PC-9 (cell line): Measurements from ENCODE around the gene KBTBD12. TPM values are rescaled to one million over a fixed set of nuclear protein-coding genes. Genes with fewer than 3 reads are reported as not detected.

Experiments
- BruUV-seq: library from RNA; stranded (reverse); fragments of 400-500 nt; replicated peaks from 2 replicates; lab custom pipeline; 2021; lab: Mats Ljungman, UMichigan
- CTCF ChIA-PET: fragments of 300-600 bp; sonication (Branson Sonifier 250); formaldehyde crosslinking; loops from one replicate; lab custom pipeline; 2022; ENCODE audit warnings: antibody characterized with exemption; lab: Charles Lee
- POLR2A ChIA-PET: fragments of 300-600 bp; sonication (Branson Sonifier 250); formaldehyde crosslinking; loops from one replicate; lab custom pipeline; 2022; ENCODE audit warnings: antibody characterized with exemption; ENCODE audit not compliant: unreplicated experiment; lab: Charles Lee
- DNase-seq, 2 experiments: peaks; one replicate each; pipeline versions ENCODE4 v3.0.0 to v3.0.0-alpha.2; 2015 to 2022; ENCODE audit warnings: mixed read lengths in 1 of 2
- H2AFZ ChIP-seq: fragments of 200-600 bp; sonication (generic); 2 replicates; pipeline ENCODE4 v1.8.1; 2017; ENCODE audit warnings: antibody characterized with exemption
- H3F3A ChIP-seq: fragments of 200-600 bp; sonication (generic); 2 replicates; pipeline ENCODE4 v1.8.1; 2017; ENCODE audit warnings: antibody characterized with exemption, mild to moderate bottlenecking, low read depth; ENCODE audit not compliant: insufficient read depth
- H3K27ac ChIP-seq: fragments of 200-600 bp; sonication (generic); 2 replicates; pipeline ENCODE4 v1.6.1; 2016; ENCODE audit warnings: mixed run types
- H3K27me3 ChIP-seq: fragments of 200-600 bp; sonication (generic); 2 replicates; pipeline ENCODE4 v1.6.1; 2016; ENCODE audit warnings: low read depth, mixed run types; ENCODE audit not compliant: insufficient read depth
- H3K36me3 ChIP-seq: fragments of 200-600 bp; sonication (generic); 2 replicates; pipeline ENCODE4 v1.6.1; 2016; ENCODE audit warnings: low read depth, mixed run types
- H3K4me1 ChIP-seq: fragments of 200-600 bp; sonication (generic); replicated peaks from 2 replicates; pipeline ENCODE4 v1.6.1; 2016; ENCODE audit warnings: mixed run types; ENCODE audit not compliant: insufficient read depth
- H3K4me2 ChIP-seq: fragments of 200-600 bp; sonication (generic); 2 replicates; pipeline ENCODE4 v1.6.1; 2017; ENCODE audit warnings: mixed run types
- H3K4me3 ChIP-seq: fragments of 200-600 bp; sonication (generic); 2 replicates; pipeline ENCODE4 v1.6.1; 2016; ENCODE audit warnings: mixed run types
- H3K79me2 ChIP-seq: fragments of 200-600 bp; sonication (generic); 2 replicates; pipeline ENCODE4 v1.6.1; 2017; ENCODE audit warnings: low read depth, mixed run types
- H3K9me2 ChIP-seq: fragments of 200-600 bp; sonication (generic); 2 replicates; pipeline ENCODE4 v1.8.1; 2017; ENCODE audit warnings: mild to moderate bottlenecking; ENCODE audit not compliant: insufficient read depth
- H3K9me3 ChIP-seq: fragments of 200-600 bp; sonication (generic); 2 replicates; pipeline ENCODE4 v1.8.1; 2016; ENCODE audit warnings: low read depth; ENCODE audit not compliant: insufficient read depth
- H4K20me1 ChIP-seq: fragments of 200-600 bp; sonication (generic); 2 replicates; pipeline ENCODE4 v1.8.1; 2017; ENCODE audit not compliant: insufficient read depth
- CTCF ChIP-seq: fragments of 200-600 bp; sonication (generic); conservative IDR thresholded peaks from 2 replicates; pipeline ENCODE4 v1.6.1; 2017; ENCODE audit warnings: mixed run types, antibody characterized with exemption, mild to moderate bottlenecking, moderate library complexity
- EZH2 ChIP-seq: fragments of 200-600 bp; sonication (generic); IDR thresholded peaks from 2 replicates; pipeline ENCODE4 v1.8.0; 2017; ENCODE audit warnings: antibody characterized with exemption, low read depth
- intact Hi-C: fragments of 100-400 bp; cut with micrococcal nuclease; formaldehyde crosslinking; loops from one replicate; pipeline ENCODE4 v1.10.0; 2022; ENCODE audit not compliant: unreplicated experiment
- total RNA-seq: library from RNA; stranded (reverse); gene quantifications from 2 replicates; pipeline ENCODE4 v1.2.3, GENCODE V29; 2021

KBTBD12 gene
- total RNA-seq, 1 experiment from 2014 or later, result 1.1 TPM

- ChIA-PET CTCF (interaction anchor here (0.6 to 0.8 kb wide), 3 partner anchors 28 to 432 kb away, joined by 3 to 6 read pairs (median 3); no protein-coding TSS in a partner anchor), POLR2A (no interaction called here)
- Histone ChIP-seq H3K27me3 (no peaks in the 10 kb centered on the region; the same call in 1 of the 2 replicates), H4K20me1 (no peaks in the 10 kb centered on the region), H3K9me2 (no peaks in the 10 kb centered on the region), H3K36me3 (no peaks in the 10 kb centered on the region), H2AFZ (no peak overlapping the region), H3K4me2 (no peak overlapping the region), H3K27ac (no peak overlapping the region), H3K4me3 (no peak overlapping the region), H3K9me3 (no peaks in the 10 kb centered on the region), H3F3A (no peaks in the 10 kb centered on the region), H3K79me2 (no peaks in the 10 kb centered on the region), H3K4me1 (no peaks in the 10 kb centered on the region; the same call in 1 of the 2 replicates)
- DNase-seq, result no peak
- no TSS peak for BruUV-seq
- intact Hi-C loops, result no loop called here
- TF ChIP-seq CTCF (no peak), EZH2 (no peak)
Observed at GRCh38 chr3:128007033-128007424, 92.0 kb downstream of the KBTBD12 start.

- H3F3A ChIP-seq, result no peaks in the 10 kb centered on the region
- H2AFZ ChIP-seq, result no peak overlapping the region
- no peaks in the 10 kb centered on the region for H3K27me3 ChIP-seq
- no peak overlapping the region for H3K27ac ChIP-seq
- H3K9me3 ChIP-seq, result no peaks in the 10 kb centered on the region
- no peak overlapping the region for H3K4me3 ChIP-seq
- no TSS peak for BruUV-seq
- intact Hi-C loops, result loop anchor here (2.0 to 5.0 kb wide), 2 partner anchors 41 to 597 kb away; no protein-coding TSS in a partner anchor
- H4K20me1 ChIP-seq, result no peaks in the 10 kb centered on the region
- no peaks in the 10 kb centered on the region for H3K79me2 ChIP-seq
- DNase-seq, result no peak
- TF ChIP-seq CTCF (no peak), EZH2 (no peak)
- H3K9me2 ChIP-seq, result no peaks in the 10 kb centered on the region
- H3K4me1 ChIP-seq, result no peaks in the 10 kb centered on the region; the same call in 1 of the 2 replicates
- H3K36me3 ChIP-seq, result no peaks in the 10 kb centered on the region
- ChIA-PET POLR2A (no interaction called here), CTCF (no interaction called here)
- 0 out of 2 replicates have a peak overlapping the region, but pooled peaks have one; percentile 50 for H3K4me2 ChIP-seq
Observed at GRCh38 chr3:128009952-128010846, 95.2 kb downstream of the KBTBD12 start.

- Histone ChIP-seq H3K27ac (no peak overlapping the region), H3K36me3 (no peaks in the 10 kb centered on the region), H3F3A (no peaks in the 10 kb centered on the region), H3K9me2 (no peaks in the 10 kb centered on the region), H3K79me2 (no peaks in the 10 kb centered on the region), H2AFZ (no peak overlapping the region), H3K4me2 (peak overlapping the region; percentile 50), H3K4me3 (no peak overlapping the region), H3K27me3 (no peaks in the 10 kb centered on the region), H3K9me3 (no peaks in the 10 kb centered on the region; the same call in 1 of the 2 replicates), H3K4me1 (no peaks in the 10 kb centered on the region; the same call in 1 of the 2 replicates), H4K20me1 (no peaks in the 10 kb centered on the region)
- no TSS peak for BruUV-seq
- TF ChIP-seq CTCF, result peak; percentile 58
- no peak for TF ChIP-seq EZH2
- intact Hi-C loops, result loop anchor here (2.0 to 5.0 kb wide), 2 partner anchors 40 to 596 kb away; no protein-coding TSS in a partner anchor
- peak; percentile 56 to 82 for DNase-seq
- POLR2A ChIA-PET, result no interaction called here
- CTCF ChIA-PET, result no interaction called here
Observed at GRCh38 chr3:128011140-128011539, 96.1 kb downstream of the KBTBD12 start.
